Liver (tissue), 9 donors: ENCODE data around the gene JADE3. TPM values are rescaled to one million over a fixed set of nuclear protein-coding genes. Genes with fewer than 3 reads are reported as not detected.

Experiments used
- DNase-seq: peaks from one replicate; pipeline ENCODE4 v3.0.0-alpha.2; 2017; ENCODE audit warnings: low spot score
- H3K27ac ChIP-seq, 2 donors: one replicate each; pipeline ENCODE4 v1.7.0; 2013; ENCODE audit warnings: inconsistent platforms in 2 of 2, low read length in 2 of 2, control low read depth in 1 of 2, low read depth in 1 of 2, mild to moderate bottlenecking in 1 of 2
- H3K27me3 ChIP-seq, 4 donors: one replicate each; pipeline versions ENCODE4 v1.6.1 to v1.7.0; 2013; ENCODE audit warnings: low read length in 3 of 4, inconsistent platforms in 1 of 4, mild to moderate bottlenecking in 1 of 4, moderate library complexity in 1 of 4; ENCODE audit not compliant: control insufficient read depth in 4 of 4, insufficient read depth in 4 of 4
- H3K36me3 ChIP-seq, 4 donors: one replicate each; pipeline versions ENCODE4 v1.6.1 to v1.7.0; 2013; ENCODE audit warnings: low read length in 3 of 4, mild to moderate bottlenecking in 3 of 4, low read depth in 1 of 4, moderate library complexity in 1 of 4; ENCODE audit not compliant: control insufficient read depth in 4 of 4, insufficient read depth in 3 of 4
- H3K4me1 ChIP-seq, 4 donors: one replicate each; pipeline versions ENCODE4 v1.6.1 to v1.7.0; 2013; ENCODE audit warnings: low read length in 3 of 4, mild to moderate bottlenecking in 3 of 4, moderate library complexity in 1 of 4; ENCODE audit not compliant: control insufficient read depth in 4 of 4, insufficient read depth in 4 of 4
- H3K4me3 ChIP-seq, 3 donors: one replicate each; pipeline versions ENCODE4 v1.6.1 to v1.7.0; 2013; ENCODE audit warnings: low read length in 3 of 3, control low read depth in 1 of 3, low read depth in 1 of 3, mild to moderate bottlenecking in 1 of 3
- H3K9ac ChIP-seq, 2 donors: one replicate each; pipeline ENCODE4 v1.7.0; 2013; ENCODE audit warnings: low read length in 2 of 2, mild to moderate bottlenecking in 2 of 2, moderate library complexity in 2 of 2, control low read depth in 1 of 2, low read depth in 1 of 2
- H3K9me3 ChIP-seq, 4 donors: one replicate each; pipeline versions ENCODE4 v1.6.1 to v1.7.0; 2013; ENCODE audit warnings: low read length in 3 of 4; ENCODE audit not compliant: control insufficient read depth in 4 of 4
- EGR1 ChIP-seq, 2 donors: IDR thresholded peaks; 2 replicates each; pipeline ENCODE4 v1.6.1; 2016 to 2018; ENCODE audit warnings: antibody characterized with exemption in 2 of 2, low read depth in 2 of 2
- FOXA1 ChIP-seq: IDR thresholded peaks from 2 replicates; pipeline ENCODE4 v1.6.1; 2016; ENCODE audit warnings: antibody characterized with exemption
- FOXA2 ChIP-seq: IDR thresholded peaks from 2 replicates; pipeline ENCODE4 v1.6.1; 2016; ENCODE audit warnings: antibody characterized with exemption
- GABPA ChIP-seq, 2 donors: IDR thresholded peaks in 1 of 2; conservative IDR thresholded peaks in 1 of 2; 2 replicates each; pipeline ENCODE4 v1.6.1; 2016; ENCODE audit warnings: antibody characterized with exemption in 2 of 2, mild to moderate bottlenecking in 1 of 2, moderate library complexity in 1 of 2
- HNF4A ChIP-seq, 2 donors: conservative IDR thresholded peaks; 2 replicates each; pipeline ENCODE4 v1.6.1; 2016; ENCODE audit warnings: antibody characterized with exemption in 2 of 2, mild to moderate bottlenecking in 2 of 2
- HNF4G ChIP-seq: IDR thresholded peaks from 2 replicates; pipeline ENCODE4 v1.6.1; 2016; ENCODE audit warnings: antibody characterized with exemption
- JUND ChIP-seq, 2 donors: IDR thresholded peaks; 2 replicates each; pipeline ENCODE4 v1.6.1; 2016; ENCODE audit warnings: antibody characterized with exemption in 2 of 2
- NR2F2 ChIP-seq: IDR thresholded peaks from 2 replicates; pipeline ENCODE4 v1.6.1; 2016; ENCODE audit warnings: antibody characterized with exemption
- RAD21 ChIP-seq, 2 donors: IDR thresholded peaks; 2 replicates each; pipeline ENCODE4 v1.6.1; 2016; ENCODE audit warnings: antibody characterized with exemption in 2 of 2, mild to moderate bottlenecking in 2 of 2
- RXRA ChIP-seq, 2 donors: IDR thresholded peaks; 2 replicates each; pipeline ENCODE4 v1.6.1; 2017 to 2018; ENCODE audit warnings: antibody characterized with exemption in 2 of 2, mild to moderate bottlenecking in 1 of 2
- SP1 ChIP-seq: IDR thresholded peaks from 2 replicates; pipeline ENCODE4 v1.6.1; 2018; ENCODE audit warnings: antibody characterized with exemption, mild to moderate bottlenecking
- TAF1 ChIP-seq: conservative IDR thresholded peaks from 2 replicates; pipeline ENCODE4 v1.6.1; 2016; ENCODE audit warnings: antibody characterized with exemption, mild to moderate bottlenecking
- YY1 ChIP-seq: IDR thresholded peaks from 2 replicates; pipeline ENCODE4 v1.6.1; 2016; ENCODE audit warnings: antibody characterized with exemption, mild to moderate bottlenecking
- polyA plus RNA-seq, 2 donors: library from polyadenylated mRNA; stranded (reverse) in 1 of 2; unstranded in 1 of 2; fragments of 200-250 nt in 1 of 2; fragments of >200 nt in 1 of 2; fragmentation: Nextera tagmentation in 1 of 2; extraction: Ambion mirVana in 1 of 2; gene quantifications; one replicate each; pipeline versions ENCODE4 v1.2.1 to v1.2.3, GENCODE V29; 2013 to 2015
- total RNA-seq, 2 donors: library from RNA; depleted of rRNA; stranded (reverse); fragments of >200 nt; gene quantifications; one replicate each; pipeline ENCODE4 v1.2.3, GENCODE V29; 2014
- TF ChIP-seq, protein P1 (sequence below): IDR thresholded peaks from 2 replicates; pipeline ENCODE4 v1.6.1; 2016; ENCODE audit warnings: antibody characterized with exemption
- TF ChIP-seq, protein P2 (sequence below): IDR thresholded peaks from 2 replicates; pipeline ENCODE4 v1.6.1; 2016; ENCODE audit warnings: antibody characterized with exemption
- TF ChIP-seq, protein P3 (sequence below): IDR thresholded peaks from 2 replicates; pipeline ENCODE4 v1.6.1; 2016; ENCODE audit warnings: antibody characterized with exemption, mild to moderate bottlenecking
- TF ChIP-seq, protein P4 (sequence below): fragments of 150-350 bp; IDR thresholded peaks from 2 replicates; pipeline ENCODE4 v1.5.1; 2017; ENCODE audit warnings: improper control_type of control experiment, low read depth, low read length; ENCODE audit not compliant: missing input control
- TF ChIP-seq, protein P5 (sequence below): IDR thresholded peaks from 2 replicates; pipeline ENCODE4 v1.6.1; 2016; ENCODE audit warnings: antibody characterized with exemption
- donor health status: healthy.
- donor health status: healthy.
- donor health status: healthy.
- donor health status: healthy.
- donor health status: healthy.

JADE3 gene
- total and polyA plus RNA-seq, 4 donors: 2.6 to 9.0 (median 5.2) TPM

DNA sequence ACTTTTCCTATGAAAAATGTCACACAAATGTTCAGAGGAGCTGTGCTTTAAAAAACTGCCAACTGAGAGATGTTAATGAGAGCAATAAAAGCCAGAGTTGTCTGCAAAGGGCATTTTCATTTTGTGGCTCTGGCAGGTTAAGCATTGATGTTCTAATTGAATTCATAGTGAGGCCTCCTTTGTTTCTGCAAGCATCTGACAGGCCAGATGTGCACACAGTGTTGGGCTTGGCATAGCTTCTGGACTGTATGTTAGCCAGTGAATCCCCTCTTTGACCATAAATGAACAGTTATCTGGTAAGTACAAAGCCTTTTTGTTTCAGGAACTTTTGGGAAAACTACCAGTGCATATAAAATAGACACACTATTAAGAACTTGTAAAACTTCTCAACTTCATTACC lies 81.9 kb downstream of the JADE3 start:
- Histone ChIP-seq H3K9me3 (no peaks in the 10 kb centered on the region), H3K4me3 (no peak overlapping the region), H3K9ac (no peak overlapping the region), H3K27ac (no peak overlapping the region), H3K4me1 (no peaks in the 10 kb centered on the region), H3K36me3 (peaks cover 0 to 2% (median 0%) of the 10 kb centered on the region in 4 donors), H3K27me3 (no peaks in the 10 kb centered on the region)
- TF ChIP-seq, protein P1, sequence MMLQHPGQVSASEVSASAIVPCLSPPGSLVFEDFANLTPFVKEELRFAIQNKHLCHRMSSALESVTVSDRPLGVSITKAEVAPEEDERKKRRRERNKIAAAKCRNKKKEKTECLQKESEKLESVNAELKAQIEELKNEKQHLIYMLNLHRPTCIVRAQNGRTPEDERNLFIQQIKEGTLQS: no peak
- no peak for TF ChIP-seq GABPA (IDR thresholded peaks at IDR 0.05 in 1 of 2, conservative IDR thresholded peaks at IDR 0.05 in 1 of 2)
- TF ChIP-seq NR2F2: no peak
- TF ChIP-seq, protein P2, sequence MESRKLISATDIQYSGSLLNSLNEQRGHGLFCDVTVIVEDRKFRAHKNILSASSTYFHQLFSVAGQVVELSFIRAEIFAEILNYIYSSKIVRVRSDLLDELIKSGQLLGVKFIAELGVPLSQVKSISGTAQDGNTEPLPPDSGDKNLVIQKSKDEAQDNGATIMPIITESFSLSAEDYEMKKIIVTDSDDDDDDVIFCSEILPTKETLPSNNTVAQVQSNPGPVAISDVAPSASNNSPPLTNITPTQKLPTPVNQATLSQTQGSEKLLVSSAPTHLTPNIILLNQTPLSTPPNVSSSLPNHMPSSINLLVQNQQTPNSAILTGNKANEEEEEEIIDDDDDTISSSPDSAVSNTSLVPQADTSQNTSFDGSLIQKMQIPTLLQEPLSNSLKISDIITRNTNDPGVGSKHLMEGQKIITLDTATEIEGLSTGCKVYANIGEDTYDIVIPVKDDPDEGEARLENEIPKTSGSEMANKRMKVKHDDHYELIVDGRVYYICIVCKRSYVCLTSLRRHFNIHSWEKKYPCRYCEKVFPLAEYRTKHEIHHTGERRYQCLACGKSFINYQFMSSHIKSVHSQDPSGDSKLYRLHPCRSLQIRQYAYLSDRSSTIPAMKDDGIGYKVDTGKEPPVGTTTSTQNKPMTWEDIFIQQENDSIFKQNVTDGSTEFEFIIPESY: no peak
- TF ChIP-seq SP1: no peak
- no peak for TF ChIP-seq RAD21 (IDR thresholded peaks at IDR 0.05)
- no peak for TF ChIP-seq YY1
- no peak for TF ChIP-seq HNF4A (conservative IDR thresholded peaks at IDR 0.05)
- TF ChIP-seq HNF4G: no peak
- TF ChIP-seq, protein P3, sequence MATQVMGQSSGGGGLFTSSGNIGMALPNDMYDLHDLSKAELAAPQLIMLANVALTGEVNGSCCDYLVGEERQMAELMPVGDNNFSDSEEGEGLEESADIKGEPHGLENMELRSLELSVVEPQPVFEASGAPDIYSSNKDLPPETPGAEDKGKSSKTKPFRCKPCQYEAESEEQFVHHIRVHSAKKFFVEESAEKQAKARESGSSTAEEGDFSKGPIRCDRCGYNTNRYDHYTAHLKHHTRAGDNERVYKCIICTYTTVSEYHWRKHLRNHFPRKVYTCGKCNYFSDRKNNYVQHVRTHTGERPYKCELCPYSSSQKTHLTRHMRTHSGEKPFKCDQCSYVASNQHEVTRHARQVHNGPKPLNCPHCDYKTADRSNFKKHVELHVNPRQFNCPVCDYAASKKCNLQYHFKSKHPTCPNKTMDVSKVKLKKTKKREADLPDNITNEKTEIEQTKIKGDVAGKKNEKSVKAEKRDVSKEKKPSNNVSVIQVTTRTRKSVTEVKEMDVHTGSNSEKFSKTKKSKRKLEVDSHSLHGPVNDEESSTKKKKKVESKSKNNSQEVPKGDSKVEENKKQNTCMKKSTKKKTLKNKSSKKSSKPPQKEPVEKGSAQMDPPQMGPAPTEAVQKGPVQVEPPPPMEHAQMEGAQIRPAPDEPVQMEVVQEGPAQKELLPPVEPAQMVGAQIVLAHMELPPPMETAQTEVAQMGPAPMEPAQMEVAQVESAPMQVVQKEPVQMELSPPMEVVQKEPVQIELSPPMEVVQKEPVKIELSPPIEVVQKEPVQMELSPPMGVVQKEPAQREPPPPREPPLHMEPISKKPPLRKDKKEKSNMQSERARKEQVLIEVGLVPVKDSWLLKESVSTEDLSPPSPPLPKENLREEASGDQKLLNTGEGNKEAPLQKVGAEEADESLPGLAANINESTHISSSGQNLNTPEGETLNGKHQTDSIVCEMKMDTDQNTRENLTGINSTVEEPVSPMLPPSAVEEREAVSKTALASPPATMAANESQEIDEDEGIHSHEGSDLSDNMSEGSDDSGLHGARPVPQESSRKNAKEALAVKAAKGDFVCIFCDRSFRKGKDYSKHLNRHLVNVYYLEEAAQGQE: no peak
- TF ChIP-seq FOXA1: no peak
- no peak for TF ChIP-seq FOXA2
- TF ChIP-seq TAF1: no peak
- no peak for TF ChIP-seq EGR1 (IDR thresholded peaks at IDR 0.05; ENCODE audit: low read depth in 2 of 2)
- TF ChIP-seq, protein P4, sequence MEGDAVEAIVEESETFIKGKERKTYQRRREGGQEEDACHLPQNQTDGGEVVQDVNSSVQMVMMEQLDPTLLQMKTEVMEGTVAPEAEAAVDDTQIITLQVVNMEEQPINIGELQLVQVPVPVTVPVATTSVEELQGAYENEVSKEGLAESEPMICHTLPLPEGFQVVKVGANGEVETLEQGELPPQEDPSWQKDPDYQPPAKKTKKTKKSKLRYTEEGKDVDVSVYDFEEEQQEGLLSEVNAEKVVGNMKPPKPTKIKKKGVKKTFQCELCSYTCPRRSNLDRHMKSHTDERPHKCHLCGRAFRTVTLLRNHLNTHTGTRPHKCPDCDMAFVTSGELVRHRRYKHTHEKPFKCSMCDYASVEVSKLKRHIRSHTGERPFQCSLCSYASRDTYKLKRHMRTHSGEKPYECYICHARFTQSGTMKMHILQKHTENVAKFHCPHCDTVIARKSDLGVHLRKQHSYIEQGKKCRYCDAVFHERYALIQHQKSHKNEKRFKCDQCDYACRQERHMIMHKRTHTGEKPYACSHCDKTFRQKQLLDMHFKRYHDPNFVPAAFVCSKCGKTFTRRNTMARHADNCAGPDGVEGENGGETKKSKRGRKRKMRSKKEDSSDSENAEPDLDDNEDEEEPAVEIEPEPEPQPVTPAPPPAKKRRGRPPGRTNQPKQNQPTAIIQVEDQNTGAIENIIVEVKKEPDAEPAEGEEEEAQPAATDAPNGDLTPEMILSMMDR: no peak
- no peak for TF ChIP-seq JUND (IDR thresholded peaks at IDR 0.05)
- TF ChIP-seq RXRA (IDR thresholded peaks at IDR 0.05): no peak
- TF ChIP-seq, protein P5, sequence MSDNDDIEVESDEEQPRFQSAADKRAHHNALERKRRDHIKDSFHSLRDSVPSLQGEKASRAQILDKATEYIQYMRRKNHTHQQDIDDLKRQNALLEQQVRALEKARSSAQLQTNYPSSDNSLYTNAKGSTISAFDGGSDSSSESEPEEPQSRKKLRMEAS: no peak
- no peak for DNase-seq
